ENCODE results near the gene TMEM18.

- no peak for TF ChIP-seq CTCF (conservative IDR thresholded peaks at IDR 0.05 in 1 of 2, IDR thresholded peaks at IDR 0.05 in 1 of 2; ENCODE audit: low read depth in 1 of 2, low read length in 2 of 2)
- TF ChIP-seq EZH2 (IDR thresholded peaks at IDR 0.05; ENCODE audit: low read length, missing control alignments) = no peak
Observed at GRCh38 chr2:618422-618990, 58.7 kb downstream of the TMEM18 start.

All from fibroblast of lung (primary cell).